A549 (cell line): ENCODE data around the gene NACC2. TPM values are rescaled to one million over a fixed set of nuclear protein-coding genes. Genes with fewer than 3 reads are reported as not detected.
A peak's percentile ranks its signal among the peaks of the same experiment; 100 is the strongest.

Experiments
- ATAC-seq, 2 experiments: fragments of 200-7000 bp in 1 of 2; fragments of >200 bp in 1 of 2; cut with Nextera tagmentation in 1 of 2; cut with Tn5 transposase in 1 of 2; 3 replicates each; pipeline versions ENCODE4 v1.8.0 to v1.9.1; 2018 to 2020; ENCODE audit warnings: mild to moderate bottlenecking in 1 of 2, moderate library complexity in 1 of 2
- CTCF ChIA-PET: fragments of 300-600 bp; sonication (Branson Sonifier 250); formaldehyde crosslinking; extraction: SDS; loops from one replicate; lab custom pipeline; 2021; ENCODE audit warnings: antibody characterized with exemption, inconsistent platforms; lab: Yijun Ruan, JAX
- POLR2A ChIA-PET: fragments of 350-600 bp; formaldehyde crosslinking; extraction: SDS; loops from one replicate; lab custom pipeline; 2021; ENCODE audit warnings: antibody characterized with exemption, inconsistent platforms; lab: Yijun Ruan, JAX
- DNase-seq, 2 experiments: peaks; one replicate each; pipeline versions ENCODE4 v3.0.0 to v3.0.0-alpha.2; 2011 to 2016; ENCODE audit warnings: low read depth in 1 of 2, low spot score in 1 of 2
- FAIRE-seq: peaks from 2 replicates; lab custom pipeline; 2011; peaks lifted over from hg19 to GRCh38; lab: Jason Lieb, UNC
- H3K27ac ChIP-seq, 2 experiments: fragments of >200 bp; sonication (Bioruptor Twin); formaldehyde crosslinking; 3 replicates each; pipeline ENCODE4 v1.5.1; 2016 to 2017
- H3K4me1 ChIP-seq: fragments of >200 bp; sonication (Bioruptor Twin); formaldehyde crosslinking; 3 replicates; pipeline ENCODE4 v1.6.1; 2016
- H3K4me2 ChIP-seq: fragments of >200 bp; sonication (Bioruptor Twin); formaldehyde crosslinking; 3 replicates; pipeline ENCODE4 v1.6.1; 2016
- H3K4me3 ChIP-seq: fragments of >200 bp; sonication (Bioruptor Twin); formaldehyde crosslinking; 3 replicates; pipeline ENCODE4 v1.5.1; 2016
- H3K9me3 ChIP-seq: fragments of >200 bp; sonication (Bioruptor Twin); formaldehyde crosslinking; 3 replicates; pipeline ENCODE4 v1.6.1; 2016
- CBX2 ChIP-seq: fragments of 200-600 bp; sonication (generic); IDR thresholded peaks from 2 replicates; pipeline ENCODE4 v1.6.1; 2016; ENCODE audit warnings: low read depth, mild to moderate bottlenecking, borderline replicate concordance
- EP300 ChIP-seq, 2 experiments: fragments of >200 bp; sonication (Bioruptor Twin); formaldehyde crosslinking; IDR thresholded peaks; 2 replicates in 1 of 2; 3 replicates in 1 of 2; pipeline ENCODE4 v1.6.1; 2016 to 2017
- FOXS1 ChIP-seq: fragments of 250-450 bp; sonication (Bioruptor Pico); IDR thresholded peaks from 2 replicates; pipeline ENCODE4 v1.5.0; 2020; ENCODE audit warnings: mild to moderate bottlenecking, moderate library complexity
- GATA3 ChIP-seq: IDR thresholded peaks from 2 replicates; pipeline ENCODE4 v1.6.1; 2012; ENCODE audit warnings: borderline replicate concordance
- HEYL ChIP-seq: fragments of 250-450 bp; sonication (Bioruptor Pico); IDR thresholded peaks from 2 replicates; pipeline ENCODE4 v1.8.0; 2021; ENCODE audit warnings: mild to moderate bottlenecking, moderate library complexity
- HOXA7 ChIP-seq: fragments of 250-450 bp; sonication (Bioruptor Pico); IDR thresholded peaks from 2 replicates; pipeline ENCODE4 v1.5.0; 2020; ENCODE audit warnings: mild to moderate bottlenecking, moderate library complexity
- HOXB13 ChIP-seq: fragments of 250-450 bp; sonication (Bioruptor Pico); IDR thresholded peaks from 2 replicates; pipeline ENCODE4 v1.5.0; 2020; ENCODE audit warnings: low read depth, mild to moderate bottlenecking, moderate library complexity
- JUN ChIP-seq, 2 experiments: fragments of >200 bp; sonication (Bioruptor Twin); formaldehyde crosslinking; IDR thresholded peaks; 2 replicates in 1 of 2; 3 replicates in 1 of 2; pipeline ENCODE4 v1.6.1; 2016 to 2017
- KDM5A ChIP-seq: fragments of 200-600 bp; sonication (generic); IDR thresholded peaks from 2 replicates; pipeline ENCODE4 v1.6.1; 2016; ENCODE audit warnings: antibody characterized with exemption, mild to moderate bottlenecking
- NR3C1 ChIP-seq: fragments of >200 bp; sonication (Bioruptor Twin); formaldehyde crosslinking; IDR thresholded peaks from 3 replicates; pipeline ENCODE4 v1.6.1; 2017
- RCOR1 ChIP-seq: fragments of 150-350 bp; IDR thresholded peaks from 2 replicates; pipeline ENCODE4 v1.6.1; 2014; ENCODE audit warnings: antibody characterized with exemption, low read length, low read depth
- RFX5 ChIP-seq: fragments of 450-650 bp; IDR thresholded peaks from 2 replicates; pipeline ENCODE4 v1.7.1; 2014; ENCODE audit warnings: antibody characterized with exemption, mild to moderate bottlenecking, moderate library complexity
- TFCP2L1 ChIP-seq: fragments of 250-450 bp; sonication (Bioruptor Pico); IDR thresholded peaks from 2 replicates; pipeline ENCODE4 v1.5.0; 2021; ENCODE audit warnings: mild to moderate bottlenecking
- ZFP36 ChIP-seq: fragments of 450-650 bp; IDR thresholded peaks from 2 replicates; pipeline ENCODE4 v1.6.1; 2014; ENCODE audit warnings: borderline replicate concordance; ENCODE audit not compliant: partially characterized antibody
- ZSCAN20 ChIP-seq: fragments of 250-450 bp; sonication (Bioruptor Pico); IDR thresholded peaks from 2 replicates; pipeline ENCODE4 v1.8.0; 2022; ENCODE audit warnings: mild to moderate bottlenecking, moderate library complexity
- WGBS: methylation state at CpG from one replicate; pipeline ENCODE4 v1.1.6; 2017; ENCODE audit errors: missing lambda C conversion rate; 5-methylcytosine and 5-hydroxymethylcytosine counted together
- polyA plus RNA-seq, 4 experiments: library from polyadenylated mRNA; depleted of rRNA in 3 of 4; stranded (reverse); fragments of >200 nt; fragmentation: RNase III in 1 of 4; extraction: RNeasy Plus Mini Kit Qiagen cat#74134 plus additional on column Dnase treatment in 1 of 4; gene quantifications; 2 replicates in 3 of 4; 3 replicates in 1 of 4; pipeline ENCODE4 v1.2.3, GENCODE V29; 2011 to 2017
- TF ChIP-seq, protein P1 (sequence below): IDR thresholded peaks from 2 replicates; pipeline ENCODE4 v1.6.1; 2012
- TF ChIP-seq, protein P2 (sequence below): fragments of >200 bp; sonication (Bioruptor Twin); formaldehyde crosslinking; IDR thresholded peaks from 3 replicates; pipeline ENCODE4 v1.5.1; 2016
- TF ChIP-seq, protein P3 (sequence below): fragments of 150-350 bp; IDR thresholded peaks from 2 replicates; pipeline ENCODE4 v1.6.1; 2014; ENCODE audit warnings: low read depth, mild to moderate bottlenecking, low read length
- TF ChIP-seq, protein P4 (sequence below): fragments of 250-450 bp; sonication (Bioruptor Pico); IDR thresholded peaks from 2 replicates; pipeline ENCODE4 v1.5.0; 2020; ENCODE audit warnings: low read depth, mild to moderate bottlenecking, moderate library complexity

Gene NACC2
- polyA plus RNA-seq, 2 of the 4 experiments (the other 2 are of a cell fraction) = 16.1 to 28.4 TPM

DNA sequence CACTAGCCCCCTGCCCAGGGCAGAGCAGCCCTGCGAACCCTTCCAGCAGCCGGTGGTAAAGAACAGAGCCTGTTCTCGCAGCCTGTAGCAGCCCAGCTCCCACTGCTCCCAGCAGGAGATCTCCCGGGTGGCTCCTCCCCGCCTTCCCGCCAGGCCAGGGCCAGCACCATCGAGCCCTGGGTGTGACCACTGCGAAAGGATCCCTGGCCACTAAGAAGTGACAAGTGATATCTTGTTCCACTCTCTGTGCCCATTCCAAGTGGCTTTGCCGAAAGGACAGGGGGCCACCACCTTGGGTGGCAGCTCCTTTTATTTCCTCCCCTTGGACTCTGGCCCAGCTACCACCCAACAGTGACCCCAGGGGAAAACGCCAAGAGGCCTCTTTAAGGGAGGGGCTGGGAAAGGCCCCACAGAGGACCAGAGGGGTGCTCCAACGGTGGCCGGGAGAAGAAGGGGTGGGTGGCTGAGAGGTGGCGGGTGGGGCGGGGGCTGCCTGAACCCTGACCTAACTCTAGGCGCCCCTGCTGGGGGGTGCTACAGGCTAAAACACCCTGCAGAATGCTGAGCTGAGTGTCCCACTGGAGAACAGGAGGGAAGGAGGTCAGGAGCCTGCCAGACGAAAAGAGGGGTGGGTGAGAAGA is 1.6 kb downstream of the NACC2 start:
- DNase-seq (peak; percentile 51 to 84), ATAC-seq (peak; percentile 31 to 73; a peak in 3 of 6 replicates), FAIRE-seq (no peak)
- ChIA-PET POLR2A (interaction anchor here (0.7 to 1.8 kb wide), 4 partner anchors 16 to 346 kb away, joined by 3 to 12 read pairs (median 8); no protein-coding TSS in a partner anchor), CTCF (interaction anchor here (0.6 to 1.7 kb wide), 8 partner anchors 8 to 127 kb away, joined by 3 to 14 read pairs (median 4); no protein-coding TSS in a partner anchor)
- peak overlapping the region; percentile 92 to 94 for H3K27ac ChIP-seq
- H3K4me2 ChIP-seq = peak overlapping the region; percentile 97
- no peaks in the 10 kb centered on the region for H3K9me3 ChIP-seq
- TF ChIP-seq, protein P1, sequence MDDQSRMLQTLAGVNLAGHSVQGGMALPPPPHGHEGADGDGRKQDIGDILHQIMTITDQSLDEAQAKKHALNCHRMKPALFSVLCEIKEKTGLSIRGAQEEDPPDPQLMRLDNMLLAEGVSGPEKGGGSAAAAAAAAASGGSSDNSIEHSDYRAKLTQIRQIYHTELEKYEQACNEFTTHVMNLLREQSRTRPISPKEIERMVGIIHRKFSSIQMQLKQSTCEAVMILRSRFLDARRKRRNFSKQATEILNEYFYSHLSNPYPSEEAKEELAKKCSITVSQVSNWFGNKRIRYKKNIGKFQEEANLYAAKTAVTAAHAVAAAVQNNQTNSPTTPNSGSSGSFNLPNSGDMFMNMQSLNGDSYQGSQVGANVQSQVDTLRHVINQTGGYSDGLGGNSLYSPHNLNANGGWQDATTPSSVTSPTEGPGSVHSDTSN = no peak
- TF ChIP-seq RCOR1 = no peak
- no peak for TF ChIP-seq EP300 (IDR thresholded peaks at IDR 0.05)
- no peak for TF ChIP-seq HEYL (CRISPR knock-in tag)
- TF ChIP-seq JUN (IDR thresholded peaks at IDR 0.05) = no peak
- no peak for TF ChIP-seq GATA3
- no peak for TF ChIP-seq KDM5A
- TF ChIP-seq ZFP36 = no peak
- TF ChIP-seq HOXA7 (CRISPR knock-in tag) = no peak
- TF ChIP-seq FOXS1 (CRISPR knock-in tag) = no peak
- TF ChIP-seq, protein P2, sequence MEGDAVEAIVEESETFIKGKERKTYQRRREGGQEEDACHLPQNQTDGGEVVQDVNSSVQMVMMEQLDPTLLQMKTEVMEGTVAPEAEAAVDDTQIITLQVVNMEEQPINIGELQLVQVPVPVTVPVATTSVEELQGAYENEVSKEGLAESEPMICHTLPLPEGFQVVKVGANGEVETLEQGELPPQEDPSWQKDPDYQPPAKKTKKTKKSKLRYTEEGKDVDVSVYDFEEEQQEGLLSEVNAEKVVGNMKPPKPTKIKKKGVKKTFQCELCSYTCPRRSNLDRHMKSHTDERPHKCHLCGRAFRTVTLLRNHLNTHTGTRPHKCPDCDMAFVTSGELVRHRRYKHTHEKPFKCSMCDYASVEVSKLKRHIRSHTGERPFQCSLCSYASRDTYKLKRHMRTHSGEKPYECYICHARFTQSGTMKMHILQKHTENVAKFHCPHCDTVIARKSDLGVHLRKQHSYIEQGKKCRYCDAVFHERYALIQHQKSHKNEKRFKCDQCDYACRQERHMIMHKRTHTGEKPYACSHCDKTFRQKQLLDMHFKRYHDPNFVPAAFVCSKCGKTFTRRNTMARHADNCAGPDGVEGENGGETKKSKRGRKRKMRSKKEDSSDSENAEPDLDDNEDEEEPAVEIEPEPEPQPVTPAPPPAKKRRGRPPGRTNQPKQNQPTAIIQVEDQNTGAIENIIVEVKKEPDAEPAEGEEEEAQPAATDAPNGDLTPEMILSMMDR = no peak
- no peak for TF ChIP-seq TFCP2L1 (CRISPR knock-in tag)
- TF ChIP-seq, protein P3, sequence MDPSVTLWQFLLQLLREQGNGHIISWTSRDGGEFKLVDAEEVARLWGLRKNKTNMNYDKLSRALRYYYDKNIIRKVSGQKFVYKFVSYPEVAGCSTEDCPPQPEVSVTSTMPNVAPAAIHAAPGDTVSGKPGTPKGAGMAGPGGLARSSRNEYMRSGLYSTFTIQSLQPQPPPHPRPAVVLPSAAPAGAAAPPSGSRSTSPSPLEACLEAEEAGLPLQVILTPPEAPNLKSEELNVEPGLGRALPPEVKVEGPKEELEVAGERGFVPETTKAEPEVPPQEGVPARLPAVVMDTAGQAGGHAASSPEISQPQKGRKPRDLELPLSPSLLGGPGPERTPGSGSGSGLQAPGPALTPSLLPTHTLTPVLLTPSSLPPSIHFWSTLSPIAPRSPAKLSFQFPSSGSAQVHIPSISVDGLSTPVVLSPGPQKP = no peak
- TF ChIP-seq NR3C1 = no peak
- TF ChIP-seq CBX2 = no peak
- no peak for TF ChIP-seq HOXB13 (CRISPR knock-in tag)
- WGBS = 9% methylated on average over 11 of the region's 16 CpGs
- peaks cover 57% of the 10 kb centered on the region for H3K4me1 ChIP-seq
- H3K4me3 ChIP-seq = peak overlapping the region; percentile 79

DNA sequence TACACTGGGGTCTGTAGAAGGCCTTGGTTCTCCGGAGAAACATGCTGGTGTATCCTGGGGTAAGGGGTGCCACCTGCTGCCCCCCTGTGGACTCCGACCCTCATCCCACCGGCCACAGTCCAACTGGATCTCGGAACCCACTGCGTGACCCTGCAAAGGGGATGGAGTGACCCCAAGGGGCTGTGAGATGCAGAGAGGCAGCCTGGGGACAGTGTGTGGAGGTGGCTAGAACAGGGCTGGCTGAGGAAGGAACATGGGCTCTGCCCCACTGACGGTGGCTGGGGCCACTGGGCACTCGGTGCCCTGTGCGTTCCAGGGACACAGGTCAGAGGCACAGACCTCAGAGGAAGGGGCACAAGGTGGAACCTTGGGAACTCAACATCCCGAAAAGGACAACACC is 2.3 kb downstream of the NACC2 start:
- no peak for DNase-seq
- POLR2A ChIA-PET = interaction anchor here (1.7 to 1.8 kb wide), 2 partner anchors 17 to 41 kb away, joined by 9 to 12 read pairs; no protein-coding TSS in a partner anchor
- Histone ChIP-seq H3K4me1 (peaks cover 57% of the 10 kb centered on the region), H3K4me3 (peak overlapping the region; percentile 79; the same call in 2 of the 3 replicates), H3K9me3 (no peaks in the 10 kb centered on the region), H3K4me2 (peak overlapping the region; percentile 97), H3K27ac (peak overlapping the region; percentile 92 to 94; a peak in 5 of 6 replicates)
- CTCF ChIA-PET = interaction anchor here (0.9 to 4.2 kb wide), 5 partner anchors 13 to 30 kb away, joined by 3 to 94 read pairs (median 14); partner anchors contain the start of gene TMEM250
- no peak for FAIRE-seq
- WGBS = 81% methylated on average over 8 of the region's 9 CpGs
- no peak for TF ChIP-seq ZSCAN20 (CRISPR knock-in tag)
- no peak for TF ChIP-seq RFX5
- TF ChIP-seq, protein P2 = 0 out of 3 replicates have a peak, but pooled peaks have one; percentile 6
- TF ChIP-seq, protein P4, sequence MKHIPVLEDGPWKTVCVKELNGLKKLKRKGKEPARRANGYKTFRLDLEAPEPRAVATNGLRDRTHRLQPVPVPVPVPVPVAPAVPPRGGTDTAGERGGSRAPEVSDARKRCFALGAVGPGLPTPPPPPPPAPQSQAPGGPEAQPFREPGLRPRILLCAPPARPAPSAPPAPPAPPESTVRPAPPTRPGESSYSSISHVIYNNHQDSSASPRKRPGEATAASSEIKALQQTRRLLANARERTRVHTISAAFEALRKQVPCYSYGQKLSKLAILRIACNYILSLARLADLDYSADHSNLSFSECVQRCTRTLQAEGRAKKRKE (CRISPR knock-in tag) = no peak
- no peak for ATAC-seq
